Spleen (tissue), 11 donors: ENCODE results near the gene DHCR7. TPM values are rescaled to one million over a fixed set of nuclear protein-coding genes. Genes with fewer than 3 reads are reported as not detected.

Experiments used
- DNase-seq: peaks from one replicate; pipeline ENCODE4 v3.0.0-alpha.2; 2020
- H3K27ac ChIP-seq, 8 donors: fragments of 200-600 bp; sonication (generic) in 7 of 8; 1 replicate in 4 of 8; 2 replicates in 4 of 8; pipeline versions ENCODE4 v1.5.0 to v1.8.0; 2016 to 2021; ENCODE audit warnings: inconsistent platforms in 4 of 8, mild to moderate bottlenecking in 4 of 8, moderate library complexity in 1 of 8
- H3K27me3 ChIP-seq, 7 donors: fragments of 200-600 bp; sonication (generic) in 6 of 7; replicated peaks in 1 of 7; 1 replicate in 4 of 7; 2 replicates in 3 of 7; pipeline versions ENCODE4 v1.5.0 to v1.8.0; 2016 to 2021; ENCODE audit warnings: inconsistent platforms in 3 of 7, mild to moderate bottlenecking in 1 of 7
- H3K36me3 ChIP-seq, 6 donors: fragments of 200-600 bp; sonication (generic) in 5 of 6; 1 replicate in 4 of 6; 2 replicates in 2 of 6; pipeline versions ENCODE4 v1.5.0 to v1.8.0; 2016 to 2021; ENCODE audit warnings: inconsistent platforms in 2 of 6
- H3K4me1 ChIP-seq, 6 donors: fragments of 200-600 bp; sonication (generic) in 5 of 6; 1 replicate in 3 of 6; 2 replicates in 3 of 6; pipeline versions ENCODE4 v1.5.0 to v1.8.0; 2016 to 2021; ENCODE audit warnings: inconsistent platforms in 3 of 6
- H3K4me3 ChIP-seq, 8 donors: fragments of 200-600 bp; sonication (generic) in 7 of 8; 1 replicate in 4 of 8; 2 replicates in 4 of 8; pipeline versions ENCODE4 v1.5.0 to v1.8.0; 2016 to 2021; ENCODE audit warnings: inconsistent platforms in 4 of 8, mild to moderate bottlenecking in 4 of 8, moderate library complexity in 2 of 8
- H3K9me3 ChIP-seq, 8 donors: fragments of 200-600 bp; sonication (generic) in 7 of 8; 1 replicate in 4 of 8; 2 replicates in 4 of 8; pipeline versions ENCODE4 v1.5.0 to v1.8.0; 2016 to 2021; ENCODE audit warnings: inconsistent platforms in 4 of 8
- POLR2A ChIP-seq, 3 donors: fragments of 450-650 bp; IDR thresholded peaks; one replicate each; pipeline ENCODE4 v1.5.1; 2017; ENCODE audit warnings: antibody characterized with exemption in 3 of 3, mild to moderate bottlenecking in 1 of 3
- POLR2AphosphoS5 ChIP-seq, 3 donors: sonication (generic); formaldehyde crosslinking; IDR thresholded peaks; one replicate each; pipeline ENCODE4 v1.5.1; 2017; ENCODE audit warnings: antibody characterized with exemption in 3 of 3
- WGBS, 5 donors: extraction: QIAGEN DNeasy Blood & Tissue Kit in 3 of 5; methylation state at CpG; one replicate each; pipeline versions ENCODE4 v1.1.5 to v1.1.7; 2013 to 2018; 5-methylcytosine and 5-hydroxymethylcytosine counted together
- intact Hi-C: fragments of 100-400 bp; cut with DNase I; formaldehyde crosslinking; loops from one replicate; pipeline ENCODE4 v1.15.0; 2023; ENCODE audit warnings: low total_unique reads
- polyA plus RNA-seq, 3 donors: library from polyadenylated mRNA; stranded (reverse); fragments of 200-250 nt; gene quantifications; one replicate each; pipeline ENCODE4 v1.2.1, GENCODE V29; 2013
- total RNA-seq, 7 donors: library from RNA; depleted of rRNA in 3 of 7; stranded (reverse); fragments of >200 nt in 3 of 7; fragmentation: NEBNext Ultra II Directional in 4 of 7; extraction: Animal tissue kit (Norgen Biotek cat#: 25700) in 4 of 7; gene quantifications; one replicate each; pipeline versions ENCODE4 v1.1.0 to v1.2.1, GENCODE V29; 2016 to 2021
- TF ChIP-seq, protein P1 (sequence below), 11 experiments: fragments of 200-600 bp in 7 of 11; fragments of 450-650 bp in 4 of 11; sonication (generic) in 4 of 11; IDR thresholded peaks in 8 of 11; conservative IDR thresholded peaks in 3 of 11; 1 replicate in 7 of 11; 2 replicates in 4 of 11; pipeline versions ENCODE4 v1.4.0 to v1.8.0; 2016 to 2021; ENCODE audit warnings: antibody characterized with exemption in 11 of 11, inconsistent platforms in 4 of 11, mild to moderate bottlenecking in 1 of 11
- donor health status: healthy with polysubstance abuse.
- donor health status: DM: no; HTN: no; CAD: no; lungs with moderate emphysema.
- donor health status: DM: no; HTN: no; CAD: no.
- donor health status: Bipolar disorder and iron deficiency.
- donor health status: healthy.
- donor health status: DM: no; HTN: no; CAD: no.
- donor health status: DM: yes; HTN: yes; CAD: no.

The DHCR7 gene
- total and polyA plus RNA-seq, 10 donors, result 3.6 to 26.4 (median 14.3) TPM

DNA sequence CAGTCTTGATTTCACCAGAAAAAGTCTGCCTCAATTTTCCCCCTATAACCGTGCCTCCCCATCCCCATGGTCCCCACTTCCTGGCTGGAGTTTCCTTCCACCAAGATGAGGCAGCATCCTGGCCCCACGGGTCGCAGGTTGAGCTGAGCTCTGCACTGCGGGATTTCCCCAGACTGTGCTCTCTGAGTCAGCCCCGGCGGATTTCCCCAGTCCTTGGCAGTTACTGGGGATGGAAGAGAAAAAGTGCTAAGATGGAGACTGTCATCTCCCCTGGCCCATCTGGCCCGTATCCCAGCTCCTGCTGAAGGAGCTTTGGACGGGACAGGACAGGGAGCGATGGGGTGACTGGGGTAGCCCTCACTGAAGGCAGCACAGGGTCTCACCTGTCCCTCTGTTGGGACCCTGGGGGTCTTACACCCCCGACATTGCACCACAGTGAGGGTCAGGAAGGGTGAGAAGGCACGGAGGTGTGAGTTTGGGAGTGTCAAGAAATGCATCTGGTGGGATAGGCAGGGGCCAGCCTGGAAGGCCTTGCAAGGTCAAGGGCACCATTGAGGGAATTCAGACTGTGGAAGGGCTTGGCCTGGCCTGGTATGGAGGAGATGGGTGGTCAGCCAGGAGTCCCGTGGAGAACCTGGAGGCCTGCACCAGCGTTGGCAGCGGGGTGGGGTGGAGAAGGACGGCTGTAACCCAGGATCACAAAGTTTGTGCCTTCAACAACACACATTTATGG is 41.3 kb upstream of the DHCR7 start:
- whole genome bisulfite sequencing, 5 donors, result 55 to 69% (median 62%) methylated on average over 14 to 15 of the region's 15 CpGs
- intact Hi-C loops, result no loop called here
- H3K27me3 ChIP-seq, result no peaks in the 10 kb centered on the region
- peak overlapping the region in 2 of 8 donors; percentile 37 to 61 for H3K27ac ChIP-seq
- no peak overlapping the region for H3K4me3 ChIP-seq
- TF ChIP-seq POLR2AphosphoS5 (IDR thresholded peaks at IDR 0.05), result peak in 1 of 3 donors; percentile 30
- no peak for TF ChIP-seq POLR2A (IDR thresholded peaks at IDR 0.05)
- H3K9me3 ChIP-seq, result no peaks in the 10 kb centered on the region
- peaks cover 7 to 100% (median 72%) of the 10 kb centered on the region in 6 donors for H3K36me3 ChIP-seq
- peaks cover 0 to 23% (median 13%) of the 10 kb centered on the region in 6 donors for H3K4me1 ChIP-seq
- DNase-seq, result no peak

DNA sequence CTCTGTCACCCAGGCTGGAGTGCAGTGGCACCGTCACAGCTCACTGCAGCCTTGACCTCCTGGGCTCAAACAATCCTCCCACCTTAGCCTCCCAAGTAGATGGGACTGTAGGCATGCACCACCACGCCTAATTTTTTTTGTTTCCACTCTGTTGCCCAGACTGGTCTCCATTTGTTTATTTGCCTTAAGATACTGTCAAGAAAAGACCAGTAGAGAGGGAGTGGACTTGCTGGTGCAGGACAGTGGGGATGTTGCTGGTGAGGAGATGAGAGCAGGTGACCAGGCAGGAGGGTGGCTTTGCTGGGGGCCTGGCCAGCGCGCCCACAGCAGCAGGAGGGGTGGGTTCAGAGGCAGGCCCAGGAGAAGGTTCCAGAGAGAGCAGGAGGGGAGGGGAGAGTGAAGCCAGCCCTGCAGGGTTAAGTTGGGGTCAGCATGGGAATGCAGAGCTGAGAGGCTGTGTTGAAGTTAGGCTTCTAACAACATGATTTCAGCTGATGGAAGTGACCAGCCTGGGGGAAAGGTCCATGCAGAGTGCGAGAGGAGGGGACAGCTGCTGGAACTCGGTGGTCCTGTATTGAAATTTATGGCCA is 40.6 kb upstream of the DHCR7 start:
- peak overlapping the region in 5 of 8 donors; percentile 5 to 61 (median 25) for H3K27ac ChIP-seq
- no peak for DNase-seq
- H3K4me1 ChIP-seq, result peaks cover 0 to 23% (median 13%) of the 10 kb centered on the region in 6 donors
- TF ChIP-seq POLR2AphosphoS5 (IDR thresholded peaks at IDR 0.05) (no peak), POLR2A (IDR thresholded peaks at IDR 0.05) (no peak)
- TF ChIP-seq, protein P1, sequence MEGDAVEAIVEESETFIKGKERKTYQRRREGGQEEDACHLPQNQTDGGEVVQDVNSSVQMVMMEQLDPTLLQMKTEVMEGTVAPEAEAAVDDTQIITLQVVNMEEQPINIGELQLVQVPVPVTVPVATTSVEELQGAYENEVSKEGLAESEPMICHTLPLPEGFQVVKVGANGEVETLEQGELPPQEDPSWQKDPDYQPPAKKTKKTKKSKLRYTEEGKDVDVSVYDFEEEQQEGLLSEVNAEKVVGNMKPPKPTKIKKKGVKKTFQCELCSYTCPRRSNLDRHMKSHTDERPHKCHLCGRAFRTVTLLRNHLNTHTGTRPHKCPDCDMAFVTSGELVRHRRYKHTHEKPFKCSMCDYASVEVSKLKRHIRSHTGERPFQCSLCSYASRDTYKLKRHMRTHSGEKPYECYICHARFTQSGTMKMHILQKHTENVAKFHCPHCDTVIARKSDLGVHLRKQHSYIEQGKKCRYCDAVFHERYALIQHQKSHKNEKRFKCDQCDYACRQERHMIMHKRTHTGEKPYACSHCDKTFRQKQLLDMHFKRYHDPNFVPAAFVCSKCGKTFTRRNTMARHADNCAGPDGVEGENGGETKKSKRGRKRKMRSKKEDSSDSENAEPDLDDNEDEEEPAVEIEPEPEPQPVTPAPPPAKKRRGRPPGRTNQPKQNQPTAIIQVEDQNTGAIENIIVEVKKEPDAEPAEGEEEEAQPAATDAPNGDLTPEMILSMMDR (IDR thresholded peaks at IDR 0.05 in 8 of 11, conservative IDR thresholded peaks at IDR 0.05 in 3 of 11), result no peak
- H3K36me3 ChIP-seq, result peaks cover 7 to 100% (median 75%) of the 10 kb centered on the region in 6 donors
- WGBS, 5 donors, result 74 to 80% (median 76%) methylated on average over 6 of the region's 6 CpGs
- no peaks in the 10 kb centered on the region for H3K27me3 ChIP-seq
- intact Hi-C loops, result no loop called here
- H3K4me3 ChIP-seq, result no peak overlapping the region
- H3K9me3 ChIP-seq, result no peaks in the 10 kb centered on the region

DNA sequence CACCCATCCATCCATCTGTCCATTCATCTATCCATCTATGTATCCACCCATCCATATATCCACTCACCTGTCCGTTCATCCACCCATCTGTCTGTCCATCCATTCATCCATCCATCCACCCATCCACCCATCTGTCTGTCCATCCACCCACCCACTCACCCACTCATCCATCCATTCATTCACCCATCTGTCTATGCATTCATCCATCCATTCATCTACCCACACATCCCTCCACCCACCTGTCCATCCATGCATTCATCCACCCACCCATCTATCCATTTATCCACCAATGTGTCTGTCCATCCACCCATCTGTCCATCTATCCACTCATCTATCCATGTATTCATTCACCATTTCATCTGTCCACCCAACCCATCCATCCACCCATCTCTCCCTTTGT is 38.1 kb upstream of the DHCR7 start:
- DNase-seq, result peak; percentile 4
- Histone ChIP-seq H3K4me1 (peaks cover 0 to 23% (median 13%) of the 10 kb centered on the region in 6 donors), H3K27ac (no peak overlapping the region), H3K9me3 (no peaks in the 10 kb centered on the region), H3K36me3 (peaks cover 7 to 100% (median 76%) of the 10 kb centered on the region in 6 donors), H3K4me3 (no peak overlapping the region), H3K27me3 (no peaks in the 10 kb centered on the region)
- 94 to 100% (median 95%) methylated on average over 1 of the region's 1 CpG for WGBS, 5 donors
- intact Hi-C loops, result no loop called here
- TF ChIP-seq POLR2A (IDR thresholded peaks at IDR 0.05), result no peak
- TF ChIP-seq, protein P1 (IDR thresholded peaks at IDR 0.05 in 8 of 11, conservative IDR thresholded peaks at IDR 0.05 in 3 of 11), result no peak
- no peak for TF ChIP-seq POLR2AphosphoS5 (IDR thresholded peaks at IDR 0.05)

DNA sequence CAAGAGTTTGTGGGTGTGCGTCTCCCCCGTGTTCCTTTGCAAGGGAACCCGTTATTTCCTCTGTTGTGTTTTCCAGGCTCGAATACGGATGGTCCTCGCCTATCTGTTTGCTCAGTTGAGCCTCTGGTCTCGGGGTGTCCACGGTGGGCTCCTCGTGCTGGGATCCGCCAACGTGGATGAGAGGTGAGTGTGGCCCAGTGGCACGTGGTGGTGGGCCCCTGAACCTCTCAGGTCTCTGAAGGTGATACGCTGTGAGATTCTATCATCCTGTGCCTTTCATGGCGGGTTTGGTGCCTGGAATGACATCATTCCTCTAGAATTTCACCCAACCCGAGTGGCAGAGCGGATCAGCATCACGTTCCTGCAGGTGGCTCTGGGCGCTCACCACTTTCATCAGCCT is 37.3 kb upstream of the DHCR7 start:
- intact Hi-C loops, result no loop called here
- H3K27ac ChIP-seq, result no peak overlapping the region
- 95 to 97% (median 96%) methylated on average over 17 to 18 of the region's 18 CpGs for WGBS, 5 donors
- no peaks in the 10 kb centered on the region for H3K9me3 ChIP-seq
- TF ChIP-seq, protein P1 (IDR thresholded peaks at IDR 0.05 in 8 of 11, conservative IDR thresholded peaks at IDR 0.05 in 3 of 11), result no peak
- TF ChIP-seq POLR2AphosphoS5 (IDR thresholded peaks at IDR 0.05), result no peak
- no peak for TF ChIP-seq POLR2A (IDR thresholded peaks at IDR 0.05)
- H3K27me3 ChIP-seq, result no peaks in the 10 kb centered on the region
- peaks cover under 1 to 100% (median 76%) of the 10 kb centered on the region in 6 donors for H3K36me3 ChIP-seq
- no peak overlapping the region for H3K4me3 ChIP-seq
- DNase-seq, result no peak
- H3K4me1 ChIP-seq, result peaks cover 0 to 23% (median 13%) of the 10 kb centered on the region in 6 donors
